HG02610 (cell line): ENCODE data around the gene SPPL2C.

Source experiments
- ATAC-seq: cut with Tn5 transposase; IDR thresholded peaks from one replicate; pipeline ENCODE4 v1.9.1; 2021; ENCODE audit warnings: mild to moderate bottlenecking, moderate library complexity; ENCODE audit not compliant: unreplicated experiment

The SPPL2C gene

GRCh38 chr17:45844695-45845375 lies at the start of gene SPPL2C:
Gene SPPL2C (plus strand): TSS chr17:45844881. CDS start chr17:45844907, 26 bp downstream.
- ATAC-seq = no peak

- ATAC-seq = no peak
Observed at GRCh38 chr17:45800816-45801215, 43.9 kb upstream of the SPPL2C start.

GRCh38 chr17:45801421-45801820 lies 43.3 kb upstream of the SPPL2C start:
- no peak for ATAC-seq

GRCh38 chr17:45808845-45809244 lies 35.8 kb upstream of the SPPL2C start:
- no peak for ATAC-seq

GRCh38 chr17:45809499-45809898 lies 35.2 kb upstream of the SPPL2C start:
- ATAC-seq = no peak

- ATAC-seq = no peak
Observed at GRCh38 chr17:45812102-45812501, 32.6 kb upstream of the SPPL2C start.

GRCh38 chr17:45813048-45813725 lies 31.5 kb upstream of the SPPL2C start:
- no peak for ATAC-seq

- no peak for ATAC-seq
Observed at GRCh38 chr17:45814622-45815606, 29.8 kb upstream of the SPPL2C start.

GRCh38 chr17:45815752-45816151 lies 28.9 kb upstream of the SPPL2C start:
- no peak for ATAC-seq

GRCh38 chr17:45818041-45818440 lies 26.6 kb upstream of the SPPL2C start:
- ATAC-seq = no peak

- no peak for ATAC-seq
Observed at GRCh38 chr17:45818699-45819098, 26.0 kb upstream of the SPPL2C start.

- no peak for ATAC-seq
Observed at GRCh38 chr17:45819632-45820031, 25.0 kb upstream of the SPPL2C start.

GRCh38 chr17:45820052-45820780 lies 24.5 kb upstream of the SPPL2C start:
- ATAC-seq = no peak

- no peak for ATAC-seq
Observed at GRCh38 chr17:45821147-45821546, 23.5 kb upstream of the SPPL2C start.

GRCh38 chr17:45823598-45823997 lies 21.1 kb upstream of the SPPL2C start:
- ATAC-seq = no peak

- no peak for ATAC-seq
Observed at GRCh38 chr17:45824475-45824874, 20.2 kb upstream of the SPPL2C start.

- no peak for ATAC-seq
Observed at GRCh38 chr17:45824901-45825492, 19.7 kb upstream of the SPPL2C start.

GRCh38 chr17:45825792-45826191 lies 18.9 kb upstream of the SPPL2C start:
- no peak for ATAC-seq

GRCh38 chr17:45826919-45827588 lies 17.6 kb upstream of the SPPL2C start:
- ATAC-seq = no peak

GRCh38 chr17:45828171-45828570 lies 16.5 kb upstream of the SPPL2C start:
- ATAC-seq = no peak
